Nephron (organoid): ENCODE data around the gene RPRD1B.

Source experiments
- H3K27ac Mint-ChIP-seq, 3 experiments: 2 replicates each; pipeline ENCODE4 v1.8.0; 2020; ENCODE audit warnings: mixed read lengths in 3 of 3, mild to moderate bottlenecking in 2 of 3, moderate library complexity in 1 of 3
- H3K27me3 Mint-ChIP-seq: 2 replicates; pipeline ENCODE4 v1.8.0; 2021; ENCODE audit warnings: low read depth, mild to moderate bottlenecking, moderate library complexity, mixed read lengths
- H3K36me3 Mint-ChIP-seq: 2 replicates; pipeline ENCODE4 v1.8.0; 2020; ENCODE audit warnings: low read depth, mixed read lengths
- H3K4me1 Mint-ChIP-seq: 2 replicates; pipeline ENCODE4 v1.8.0; 2020; ENCODE audit warnings: mixed read lengths
- H3K4me3 Mint-ChIP-seq, 3 experiments: 2 replicates each; pipeline ENCODE4 v1.8.0; 2020; ENCODE audit warnings: mild to moderate bottlenecking in 3 of 3, mixed read lengths in 3 of 3, moderate library complexity in 2 of 3
- H3K9me3 Mint-ChIP-seq: 2 replicates; pipeline ENCODE4 v1.8.0; 2020; ENCODE audit warnings: mixed read lengths
- CTCF ChIP-seq, 3 experiments: fragments of 200-600 bp; sonication (generic); IDR thresholded peaks; one replicate each; pipeline ENCODE4 v1.5.0; 2021; ENCODE audit warnings: antibody characterized with exemption in 3 of 3; ENCODE audit not compliant: unreplicated experiment in 3 of 3

RPRD1B gene

GRCh38 chr20:38128691-38129090, 95.1 kb downstream of the RPRD1B start:
- Mint-ChIP-seq H3K4me1 (peaks cover 46% of the 10 kb centered on the region), H3K9me3 (no peaks in the 10 kb centered on the region), H3K36me3 (no peaks in the 10 kb centered on the region), H3K4me3 (no peak overlapping the region), H3K27ac (peak overlapping the region in 2 of 3 experiments; percentile 64 to 67), H3K27me3 (peaks cover 3% of the 10 kb centered on the region)
- TF ChIP-seq CTCF (IDR thresholded peaks at IDR 0.05; ENCODE audit: unreplicated experiment in 3 of 3): no peak

- TF ChIP-seq CTCF (IDR thresholded peaks at IDR 0.05; ENCODE audit: unreplicated experiment in 3 of 3): no peak
Measured at GRCh38 chr20:38129248-38129865, 95.8 kb downstream of the RPRD1B start.

GRCh38 chr20:38129893-38130609, 96.5 kb downstream of the RPRD1B start:
- Mint-ChIP-seq H3K27me3 (peaks cover under 1% of the 10 kb centered on the region), H3K27ac (peak overlapping the region in 2 of 3 experiments; percentile 87 to 91), H3K4me3 (no peak overlapping the region), H3K36me3 (no peaks in the 10 kb centered on the region), H3K4me1 (peaks cover 57% of the 10 kb centered on the region), H3K9me3 (no peaks in the 10 kb centered on the region)
- no peak for TF ChIP-seq CTCF (IDR thresholded peaks at IDR 0.05; ENCODE audit: unreplicated experiment in 3 of 3)

More at GRCh38 chr20:38129248-38129865, 95.8 kb downstream of the RPRD1B start:
- peaks cover 3% of the 10 kb centered on the region for H3K27me3 Mint-ChIP-seq
- no peaks in the 10 kb centered on the region for H3K9me3 Mint-ChIP-seq
- peak overlapping the region in 2 of 3 experiments; percentile 64 to 67 for H3K27ac Mint-ChIP-seq
- H3K4me3 Mint-ChIP-seq: no peak overlapping the region
- H3K4me1 Mint-ChIP-seq: peaks cover 52% of the 10 kb centered on the region
- no peaks in the 10 kb centered on the region for H3K36me3 Mint-ChIP-seq

GRCh38 chr20:38130687-38131587, 97.4 kb downstream of the RPRD1B start:
- TF ChIP-seq CTCF (IDR thresholded peaks at IDR 0.05; ENCODE audit: unreplicated experiment in 3 of 3): no peak

GRCh38 chr20:38131588-38132121, 98.1 kb downstream of the RPRD1B start:
- no peak for TF ChIP-seq CTCF (IDR thresholded peaks at IDR 0.05; ENCODE audit: unreplicated experiment in 3 of 3)
- Mint-ChIP-seq H3K27me3 (no peaks in the 10 kb centered on the region), H3K4me3 (no peak overlapping the region), H3K4me1 (peaks cover 48% of the 10 kb centered on the region), H3K36me3 (no peaks in the 10 kb centered on the region), H3K27ac (peak overlapping the region in 2 of 3 experiments; percentile 60 to 91), H3K9me3 (no peaks in the 10 kb centered on the region)

More at GRCh38 chr20:38130687-38131587, 97.4 kb downstream of the RPRD1B start:
- Mint-ChIP-seq H3K36me3 (no peaks in the 10 kb centered on the region), H3K27ac (peak overlapping the region in 2 of 3 experiments; percentile 87 to 91), H3K27me3 (no peaks in the 10 kb centered on the region), H3K4me1 (peaks cover 52% of the 10 kb centered on the region), H3K9me3 (no peaks in the 10 kb centered on the region), H3K4me3 (no peak overlapping the region)
